ENCODE measurements around the gene NDUFS2.

DNA sequence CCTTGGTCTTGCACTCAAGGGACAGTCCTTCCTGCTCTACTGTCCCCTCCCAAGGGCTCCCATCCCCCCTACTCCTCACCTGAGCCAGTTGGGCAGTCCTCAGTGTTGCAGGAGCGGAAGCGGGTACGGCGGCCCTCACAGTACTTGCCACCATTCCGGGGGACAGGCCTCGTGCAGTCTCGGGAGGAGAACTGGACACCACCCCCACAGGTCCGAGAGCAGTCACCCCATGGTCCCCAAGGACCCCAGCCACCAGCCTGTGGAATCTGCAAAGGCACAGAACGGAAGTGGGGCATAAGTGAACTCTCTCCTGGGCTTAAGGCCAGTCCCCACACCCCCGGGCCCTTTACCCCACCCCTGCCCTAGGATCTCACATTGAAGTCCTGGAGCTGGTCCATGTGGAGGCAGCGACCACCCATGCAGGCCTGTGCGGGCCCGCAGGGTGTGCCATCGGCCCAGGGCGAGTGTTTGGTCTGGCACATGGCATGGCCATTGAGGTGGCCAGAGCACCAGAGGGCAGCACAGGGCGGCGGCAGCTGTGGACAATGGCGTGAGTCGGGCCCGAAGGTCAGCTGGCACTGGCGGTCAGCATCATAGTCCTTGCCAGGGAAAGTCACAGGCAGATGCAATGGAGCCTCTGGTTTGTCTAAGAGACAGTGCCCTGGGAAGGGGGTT, 8.5 kb upstream of the NDUFS2 start:
- no peak for TF ChIP-seq WRNIP1 (IDR thresholded peaks at IDR 0.05; ENCODE audit: borderline replicate concordance, low read depth, low read length)
- TF ChIP-seq RBBP5 (conservative IDR thresholded peaks at IDR 0.05): no peak
- TF ChIP-seq POLR2AphosphoS5 (IDR thresholded peaks at IDR 0.05; ENCODE audit: low read length): no peak
- no peak for TF ChIP-seq GABPA (IDR thresholded peaks at IDR 0.05; ENCODE audit: low read depth)
- no peak for TF ChIP-seq RUNX3 (IDR thresholded peaks at IDR 0.05; ENCODE audit: low read length)
- TF ChIP-seq CHD2 (IDR thresholded peaks at IDR 0.05; ENCODE audit: borderline replicate concordance, low read depth, low read length): no peak
- TF ChIP-seq, protein P1, sequence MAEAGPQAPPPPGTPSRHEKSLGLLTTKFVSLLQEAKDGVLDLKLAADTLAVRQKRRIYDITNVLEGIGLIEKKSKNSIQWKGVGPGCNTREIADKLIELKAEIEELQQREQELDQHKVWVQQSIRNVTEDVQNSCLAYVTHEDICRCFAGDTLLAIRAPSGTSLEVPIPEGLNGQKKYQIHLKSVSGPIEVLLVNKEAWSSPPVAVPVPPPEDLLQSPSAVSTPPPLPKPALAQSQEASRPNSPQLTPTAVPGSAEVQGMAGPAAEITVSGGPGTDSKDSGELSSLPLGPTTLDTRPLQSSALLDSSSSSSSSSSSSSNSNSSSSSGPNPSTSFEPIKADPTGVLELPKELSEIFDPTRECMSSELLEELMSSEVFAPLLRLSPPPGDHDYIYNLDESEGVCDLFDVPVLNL (IDR thresholded peaks at IDR 0.05; ENCODE audit: low read depth, low read length): no peak
- no peak for TF ChIP-seq SIX5 (IDR thresholded peaks at IDR 0.05; ENCODE audit: low read depth, low read length, severe bottlenecking)
- TF ChIP-seq SMAD1 (IDR thresholded peaks at IDR 0.05; ENCODE audit: low read depth, partially characterized antibody): no peak
- TF ChIP-seq RAD21 (IDR thresholded peaks at IDR 0.05; ENCODE audit: insufficient read depth, low read depth, low read length): no peak
- TF ChIP-seq HDAC6 (IDR thresholded peaks at IDR 0.05; ENCODE audit: unreplicated experiment): no peak
- TF ChIP-seq, protein P2, sequence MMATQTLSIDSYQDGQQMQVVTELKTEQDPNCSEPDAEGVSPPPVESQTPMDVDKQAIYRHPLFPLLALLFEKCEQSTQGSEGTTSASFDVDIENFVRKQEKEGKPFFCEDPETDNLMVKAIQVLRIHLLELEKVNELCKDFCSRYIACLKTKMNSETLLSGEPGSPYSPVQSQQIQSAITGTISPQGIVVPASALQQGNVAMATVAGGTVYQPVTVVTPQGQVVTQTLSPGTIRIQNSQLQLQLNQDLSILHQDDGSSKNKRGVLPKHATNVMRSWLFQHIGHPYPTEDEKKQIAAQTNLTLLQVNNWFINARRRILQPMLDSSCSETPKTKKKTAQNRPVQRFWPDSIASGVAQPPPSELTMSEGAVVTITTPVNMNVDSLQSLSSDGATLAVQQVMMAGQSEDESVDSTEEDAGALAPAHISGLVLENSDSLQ (IDR thresholded peaks at IDR 0.05): no peak
- no peak for TF ChIP-seq BHLHE40 (IDR thresholded peaks at IDR 0.05; ENCODE audit: borderline replicate concordance in 1 of 2, low read depth in 2 of 2, low read length in 1 of 2)
- TF ChIP-seq, protein P3, sequence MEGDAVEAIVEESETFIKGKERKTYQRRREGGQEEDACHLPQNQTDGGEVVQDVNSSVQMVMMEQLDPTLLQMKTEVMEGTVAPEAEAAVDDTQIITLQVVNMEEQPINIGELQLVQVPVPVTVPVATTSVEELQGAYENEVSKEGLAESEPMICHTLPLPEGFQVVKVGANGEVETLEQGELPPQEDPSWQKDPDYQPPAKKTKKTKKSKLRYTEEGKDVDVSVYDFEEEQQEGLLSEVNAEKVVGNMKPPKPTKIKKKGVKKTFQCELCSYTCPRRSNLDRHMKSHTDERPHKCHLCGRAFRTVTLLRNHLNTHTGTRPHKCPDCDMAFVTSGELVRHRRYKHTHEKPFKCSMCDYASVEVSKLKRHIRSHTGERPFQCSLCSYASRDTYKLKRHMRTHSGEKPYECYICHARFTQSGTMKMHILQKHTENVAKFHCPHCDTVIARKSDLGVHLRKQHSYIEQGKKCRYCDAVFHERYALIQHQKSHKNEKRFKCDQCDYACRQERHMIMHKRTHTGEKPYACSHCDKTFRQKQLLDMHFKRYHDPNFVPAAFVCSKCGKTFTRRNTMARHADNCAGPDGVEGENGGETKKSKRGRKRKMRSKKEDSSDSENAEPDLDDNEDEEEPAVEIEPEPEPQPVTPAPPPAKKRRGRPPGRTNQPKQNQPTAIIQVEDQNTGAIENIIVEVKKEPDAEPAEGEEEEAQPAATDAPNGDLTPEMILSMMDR (IDR thresholded peaks at IDR 0.05 in 2 of 3, conservative IDR thresholded peaks at IDR 0.05 in 1 of 3; ENCODE audit: control insufficient read depth in 2 of 3, extremely low read depth in 1 of 3, insufficient read depth in 1 of 3, low read depth in 3 of 3, low read length in 3 of 3): no peak
